HG03139 (cell line): ENCODE results near the gene ENAH.
"Not testable (repeated sequence)": the region's sequence is repeated elsewhere in the genome, so short reads cannot be mapped to it uniquely, and the experiment has no call there.

Experiments used
- ATAC-seq: cut with Tn5 transposase; IDR thresholded peaks from one replicate; pipeline ENCODE4 v1.9.1; 2021; ENCODE audit not compliant: unreplicated experiment

Gene ENAH

DNA sequence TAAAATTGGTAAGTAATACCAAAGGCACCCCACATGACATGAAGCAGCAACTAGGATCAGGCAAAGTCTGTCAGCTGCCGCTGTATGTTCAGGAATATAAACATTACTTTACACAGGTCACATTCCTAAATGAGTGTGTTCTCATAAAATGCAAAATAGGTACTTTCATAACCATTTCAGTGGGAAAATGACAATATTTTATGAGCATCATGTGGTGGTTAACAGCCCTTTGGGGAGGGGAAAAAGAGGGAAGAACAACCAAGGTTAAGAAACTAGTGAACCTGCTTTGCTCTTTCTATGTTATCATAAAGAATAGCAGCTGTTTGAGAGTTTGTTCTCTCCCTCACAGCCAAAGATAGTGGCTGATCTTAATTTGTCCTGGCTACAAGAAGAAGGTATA, 119.7 kb downstream of the ENAH start:
- ATAC-seq = no peak

DNA sequence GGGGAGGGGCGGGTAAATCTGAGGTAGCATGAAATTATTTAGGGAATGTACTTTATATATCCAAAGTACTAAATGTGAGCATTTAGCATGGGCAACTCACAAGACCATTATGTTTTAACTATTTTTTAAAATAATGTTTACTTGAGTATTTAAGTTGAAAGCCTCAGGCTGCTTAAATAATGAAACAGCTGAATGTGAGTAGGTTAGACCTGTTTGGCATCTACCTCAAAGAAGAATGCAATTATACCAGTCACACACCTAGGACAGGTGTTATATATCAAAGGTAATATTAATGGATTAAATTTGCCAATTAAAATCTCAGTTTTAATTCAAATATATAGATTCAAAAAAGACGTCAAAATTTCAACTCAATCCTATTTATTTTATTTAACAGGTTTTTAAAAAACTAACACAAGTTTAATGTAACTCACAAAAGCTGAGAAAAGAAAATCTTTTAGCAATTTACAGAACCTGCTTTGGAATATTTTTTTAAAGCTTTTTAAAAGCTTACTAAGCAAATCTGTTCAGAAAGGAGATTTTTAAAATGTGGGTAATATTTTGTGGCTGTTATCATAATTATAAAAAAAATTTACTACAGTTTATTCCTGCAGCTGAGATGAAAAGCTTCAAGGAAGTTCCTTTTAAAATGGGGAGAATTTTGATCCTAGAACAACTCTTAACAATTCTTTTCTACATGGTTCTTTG, 120.5 kb downstream of the ENAH start:
- ATAC-seq = no peak

DNA sequence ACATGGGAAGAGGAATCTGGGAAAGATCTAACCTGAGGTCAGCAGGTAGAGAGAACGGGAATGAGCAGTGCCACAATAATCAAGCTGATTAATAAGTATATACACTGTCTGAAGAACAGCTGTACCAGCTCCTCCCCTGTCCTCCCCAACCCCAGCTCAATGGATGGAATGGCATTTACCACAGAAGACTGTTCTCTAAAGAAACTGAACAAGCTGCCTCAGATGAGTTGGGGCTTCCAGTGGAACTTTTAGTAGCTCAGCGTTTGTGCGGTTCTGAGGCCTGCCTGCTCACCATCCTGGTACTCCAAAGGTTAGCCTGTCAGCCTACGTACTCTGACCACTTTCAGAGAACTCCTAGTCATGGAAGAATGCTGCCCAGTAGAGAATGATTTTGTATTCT, 123.2 kb downstream of the ENAH start:
- ATAC-seq = no peak

DNA sequence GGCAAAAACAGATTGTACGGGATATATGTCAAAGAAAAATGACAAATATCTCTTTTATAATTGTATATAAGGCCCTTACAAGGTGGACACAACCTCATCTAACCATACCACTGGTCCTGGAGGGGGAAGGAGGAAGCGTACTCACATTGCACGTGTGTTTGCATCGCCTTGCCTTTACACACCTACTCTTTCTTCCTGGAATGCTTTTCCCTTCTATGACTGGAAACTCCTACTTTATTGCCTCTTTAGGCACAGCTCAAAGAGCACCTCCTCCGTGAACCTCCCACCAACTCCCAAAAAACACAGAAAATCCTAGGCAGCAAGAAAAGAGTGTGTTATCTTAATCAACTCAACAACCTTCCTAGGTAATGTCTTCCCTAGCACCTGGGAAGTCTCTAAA, 125.3 kb downstream of the ENAH start:
- ATAC-seq = no peak

DNA sequence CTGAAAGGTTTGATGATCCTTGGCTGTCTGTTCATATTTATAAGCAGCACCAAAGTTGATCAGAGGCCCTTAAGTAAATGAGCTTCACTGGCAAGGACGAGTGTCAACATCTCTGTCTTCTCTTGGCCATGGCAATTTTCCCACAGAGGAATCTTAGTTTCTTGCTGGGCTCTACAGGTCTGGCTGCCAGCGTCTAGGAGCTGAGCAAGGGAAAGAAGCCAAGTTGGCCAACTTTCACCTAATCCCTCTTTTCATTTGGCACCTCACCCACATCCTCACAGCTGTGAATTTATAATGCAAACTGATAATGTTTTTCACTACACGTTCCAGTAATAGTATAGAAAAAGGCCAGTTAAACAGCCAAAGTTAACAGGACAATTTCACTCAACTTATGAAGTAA, 126.0 kb downstream of the ENAH start:
- ATAC-seq = no peak

DNA sequence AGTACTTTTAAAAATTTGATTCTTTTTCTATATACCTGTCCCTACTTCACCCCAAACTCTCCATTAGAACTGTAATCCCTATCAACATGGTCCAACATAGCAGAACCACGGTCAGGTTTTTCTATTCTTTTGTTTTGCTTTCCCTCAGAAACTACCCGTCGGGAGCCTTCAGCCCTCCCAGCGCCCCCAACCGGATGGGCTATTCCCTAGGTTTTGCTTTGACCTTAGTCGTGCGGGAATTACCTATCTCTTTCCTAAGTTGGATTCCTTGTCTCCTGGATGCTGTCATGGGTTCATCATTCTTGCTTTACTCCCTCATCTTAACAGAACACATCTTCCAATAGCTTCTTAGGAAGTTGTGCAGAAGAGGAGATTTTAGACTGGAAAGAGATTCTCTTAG, 127.5 kb downstream of the ENAH start:
- ATAC-seq = no peak

DNA sequence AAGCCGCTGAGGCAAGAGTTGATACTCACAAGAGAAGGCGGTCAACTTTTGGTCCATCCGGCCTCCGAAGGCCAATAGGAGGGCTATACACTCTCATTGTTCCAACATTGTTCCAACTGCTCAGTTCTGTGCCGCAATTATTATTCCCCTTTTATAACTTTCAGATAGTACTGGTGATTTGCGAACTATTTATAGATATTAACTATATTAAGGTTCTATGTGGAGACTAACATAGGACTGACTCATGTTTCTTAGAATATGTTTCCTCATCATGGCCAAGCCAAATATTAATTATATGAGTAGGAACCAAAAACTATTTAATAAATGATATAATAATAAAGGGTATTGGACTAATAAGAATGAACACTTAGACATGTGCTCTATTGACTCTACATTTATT, 128.4 kb downstream of the ENAH start:
- ATAC-seq = no peak

DNA sequence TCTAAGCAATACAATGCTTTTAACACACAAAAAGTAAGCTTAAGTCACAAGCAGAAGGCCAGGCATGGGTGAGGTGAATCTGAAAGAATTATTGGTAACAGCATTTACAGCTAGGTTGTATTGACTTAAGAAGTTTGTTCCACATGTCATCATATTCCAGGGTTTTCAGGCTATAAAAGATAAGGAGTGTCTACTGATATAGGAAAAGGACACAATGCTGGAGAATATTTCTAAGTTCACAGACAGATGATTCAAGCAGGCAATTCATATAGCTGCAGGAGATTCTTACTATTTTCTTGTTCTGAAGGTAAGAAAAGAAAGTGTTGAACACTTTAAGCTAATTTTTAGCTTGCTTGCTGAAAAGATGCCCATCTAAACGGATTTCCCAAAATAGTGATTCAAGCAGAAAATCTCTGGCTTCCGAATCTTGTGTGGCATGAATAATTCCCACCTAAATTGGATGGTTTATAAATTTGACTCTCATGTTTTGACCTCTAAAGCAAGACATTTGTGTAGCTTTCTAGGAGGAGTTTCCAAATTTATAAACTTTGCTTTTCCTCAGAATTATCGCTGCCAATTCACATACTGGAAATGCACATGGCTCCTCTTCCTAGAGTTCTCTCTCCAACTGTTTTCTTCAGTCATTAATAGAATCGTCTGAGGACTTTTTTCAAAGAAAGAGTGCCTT, 129.5 kb downstream of the ENAH start:
- ATAC-seq = no peak

DNA sequence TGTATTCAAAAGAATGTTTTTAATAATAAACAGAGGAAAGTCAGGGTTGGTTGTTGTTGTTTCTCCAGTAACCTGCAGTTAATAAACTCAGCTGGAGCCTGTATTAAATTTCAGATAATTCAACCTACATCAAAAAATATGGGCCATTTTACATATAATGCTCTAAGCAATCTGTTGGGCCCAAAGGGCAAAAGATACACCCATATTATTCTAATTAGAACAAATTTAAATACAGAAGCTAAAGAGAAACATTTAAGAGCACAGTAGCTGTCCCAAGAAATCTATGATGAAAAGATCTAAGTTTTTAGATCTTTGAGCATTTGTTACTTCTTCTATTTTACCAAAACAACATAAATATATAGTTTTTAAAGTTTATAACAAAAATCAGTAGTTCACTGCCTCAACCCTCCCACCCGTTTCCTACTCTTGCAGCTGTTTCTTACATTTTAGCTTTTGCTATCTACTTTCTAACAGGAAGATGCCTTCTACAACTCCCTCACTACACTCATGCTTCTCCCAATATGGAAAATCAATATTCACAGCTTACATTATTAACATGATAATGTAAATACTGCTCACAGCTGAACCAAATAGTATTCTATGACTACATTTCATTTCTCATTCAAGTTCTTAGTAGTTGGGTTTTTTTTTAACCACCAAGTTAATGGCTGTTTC, 130.2 kb downstream of the ENAH start:
- ATAC-seq = no peak

DNA sequence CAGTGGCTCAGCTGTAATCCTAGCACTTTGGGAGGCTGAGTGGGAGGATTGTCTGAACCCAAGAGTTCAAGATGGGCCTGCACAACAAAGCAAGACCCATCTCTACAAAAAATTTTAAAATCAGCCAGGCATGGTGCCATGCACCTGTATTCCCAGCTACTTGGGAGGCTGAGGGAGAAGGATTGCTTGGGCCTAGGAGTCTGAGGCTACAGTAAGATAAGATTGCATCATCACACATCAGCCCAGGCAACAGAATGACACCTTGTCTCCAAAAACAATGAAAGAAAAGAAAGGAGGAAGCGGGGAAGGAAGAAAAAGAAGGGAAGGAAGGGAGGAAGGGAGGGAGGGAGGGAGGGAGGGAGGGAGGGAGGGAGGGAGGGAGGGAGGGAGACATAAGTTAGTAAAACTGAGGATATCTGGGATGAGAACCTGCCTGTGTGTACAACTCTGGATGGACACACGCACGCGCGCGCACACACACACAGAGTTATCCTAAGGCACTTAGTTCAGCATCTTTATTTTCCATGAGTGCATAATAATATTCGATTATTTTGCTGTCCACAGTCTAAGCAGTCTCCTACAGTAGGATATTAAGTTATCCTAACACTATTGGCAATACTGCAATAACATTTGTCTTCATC, 132.2 kb downstream of the ENAH start:
- no peak for ATAC-seq

DNA sequence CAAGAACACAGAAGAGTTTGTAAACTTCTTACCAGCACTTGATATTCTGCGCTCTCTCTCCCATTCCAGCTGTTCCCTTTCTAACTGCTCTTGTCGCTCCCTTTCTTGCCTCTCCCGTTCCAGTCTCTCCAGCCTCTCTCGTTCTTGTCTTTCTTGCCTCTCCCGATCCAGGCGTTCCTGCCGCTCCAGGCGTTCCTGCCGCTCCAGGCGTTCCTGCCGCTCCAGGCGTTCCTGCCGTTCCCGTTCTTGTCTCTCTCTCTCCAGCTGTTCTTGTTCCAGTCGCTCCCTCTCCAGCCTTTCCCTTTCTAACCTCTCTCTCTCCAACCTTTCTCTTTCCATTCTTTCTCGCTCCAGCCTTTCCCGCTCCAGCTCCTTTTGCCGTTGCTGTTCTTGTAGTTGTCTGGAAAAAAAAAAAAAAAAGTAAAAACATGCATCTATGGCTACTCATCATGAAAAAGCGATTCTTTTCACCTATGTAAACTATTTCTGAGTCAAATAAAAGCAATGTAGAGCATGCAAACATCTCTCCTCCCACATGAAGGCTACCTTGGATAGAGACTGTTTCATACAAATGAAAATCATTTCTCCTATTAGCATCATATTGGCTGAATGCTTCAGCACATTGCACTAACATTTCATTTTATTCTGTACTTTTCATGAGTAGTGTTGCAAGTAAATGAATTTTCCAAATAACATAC, 133.6 kb downstream of the ENAH start:
- ATAC-seq = no peak

DNA sequence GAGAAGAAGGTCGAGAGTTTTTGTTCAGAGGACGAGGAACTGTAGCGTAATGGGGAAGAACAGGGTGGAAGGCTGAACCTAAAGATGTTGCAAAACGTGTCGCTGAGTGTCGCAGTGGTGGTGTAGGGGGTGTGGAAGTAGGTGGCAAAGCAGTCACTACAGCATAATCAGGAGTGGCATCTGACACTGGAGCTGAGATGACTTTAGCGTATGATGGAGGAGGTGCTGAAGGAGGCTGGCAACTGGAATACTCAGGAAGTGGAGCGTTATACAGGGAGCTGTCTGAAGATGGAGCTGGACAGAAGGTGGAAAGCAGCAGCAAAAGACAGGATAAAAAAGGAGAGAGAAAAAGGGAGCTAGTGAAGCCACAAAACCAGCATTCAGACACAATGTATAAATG, 135.2 kb downstream of the ENAH start:
- no peak for ATAC-seq

DNA sequence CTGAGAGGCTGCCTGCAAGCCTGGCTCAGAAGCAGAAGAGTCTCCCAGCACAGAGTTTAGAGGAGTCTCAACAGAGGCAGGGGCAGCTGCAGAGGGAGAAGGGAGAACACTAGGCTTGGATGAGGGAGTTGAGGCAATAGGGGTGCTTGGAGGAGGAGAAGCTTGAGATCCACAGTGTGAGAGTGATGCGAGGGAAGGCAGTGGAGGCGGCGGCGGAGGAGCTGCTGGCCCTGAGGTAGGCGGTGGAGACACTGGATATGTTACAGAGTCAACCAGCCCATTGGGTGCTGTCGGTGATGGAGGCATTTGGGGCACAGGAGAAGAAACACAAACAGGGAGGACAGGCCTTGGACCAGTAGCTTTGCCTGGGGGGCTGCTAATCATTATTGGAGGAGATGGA, 135.7 kb downstream of the ENAH start:
- no peak for ATAC-seq

DNA sequence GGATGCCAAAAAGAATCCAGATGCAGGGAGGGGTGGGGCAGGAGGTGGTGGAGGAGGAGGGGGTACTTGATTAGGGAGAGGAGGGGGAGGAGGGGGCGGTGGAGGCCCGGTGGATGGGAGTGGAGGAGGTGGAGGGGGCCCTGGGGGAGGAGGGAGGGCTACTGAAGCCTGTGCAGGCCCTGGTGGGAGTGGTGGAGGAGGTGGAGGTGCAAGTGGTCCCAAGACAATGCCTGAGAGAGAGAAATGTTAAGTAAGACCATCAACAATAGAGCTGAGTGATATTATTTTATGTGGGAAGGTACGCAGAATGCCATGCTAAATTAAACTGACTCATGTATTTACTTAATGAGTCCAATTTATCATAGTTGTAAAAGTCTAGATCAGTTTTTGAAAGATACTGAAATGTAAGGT, 138.2 kb downstream of the ENAH start:
- no peak for ATAC-seq

DNA sequence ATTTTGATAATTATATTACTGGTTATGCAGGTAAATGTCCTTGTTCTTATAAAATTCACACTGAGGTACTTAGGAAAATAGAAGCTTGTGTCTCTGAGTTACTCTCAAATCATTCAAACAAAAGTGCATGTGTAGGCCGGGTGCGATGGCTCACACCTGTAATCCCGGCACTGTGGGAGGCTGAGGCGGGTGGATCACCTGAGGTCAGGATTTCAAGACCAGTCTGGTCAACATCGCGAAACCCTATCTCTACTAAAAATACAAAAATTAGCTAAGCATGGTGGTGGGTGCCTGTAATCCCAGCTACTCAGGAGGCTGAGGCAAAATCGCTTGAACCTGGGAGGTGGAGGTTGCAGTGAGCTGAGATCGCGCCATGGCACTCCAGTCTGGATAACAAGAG, 139.3 kb downstream of the ENAH start:
- ATAC-seq = not testable (repeated sequence)

DNA sequence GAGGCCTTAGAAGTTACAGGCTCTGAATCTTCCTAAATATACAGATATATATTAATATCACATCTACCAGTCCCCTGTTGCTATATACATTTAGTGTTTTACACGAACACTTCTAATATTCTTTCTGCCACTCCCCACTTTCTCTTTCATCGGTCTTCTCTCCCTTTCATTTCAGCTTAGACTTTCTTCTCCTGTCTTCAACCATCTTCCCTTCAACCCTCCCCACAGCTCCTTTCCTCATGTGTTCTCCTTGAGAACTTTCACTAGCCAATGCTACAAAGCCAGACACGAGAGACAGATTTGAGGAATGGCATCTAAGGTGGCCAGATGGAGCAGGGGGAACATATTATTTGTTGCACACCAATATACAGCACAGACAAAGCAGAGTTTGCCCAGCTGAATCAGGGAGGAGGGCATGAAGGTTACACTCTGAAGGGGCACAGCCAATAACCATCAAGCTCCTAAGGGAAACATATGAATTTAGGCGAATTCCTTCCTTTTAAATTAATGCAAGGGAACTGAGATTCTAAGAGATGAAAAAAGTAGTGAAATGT, 141.0 kb downstream of the ENAH start:
- ATAC-seq = no peak

DNA sequence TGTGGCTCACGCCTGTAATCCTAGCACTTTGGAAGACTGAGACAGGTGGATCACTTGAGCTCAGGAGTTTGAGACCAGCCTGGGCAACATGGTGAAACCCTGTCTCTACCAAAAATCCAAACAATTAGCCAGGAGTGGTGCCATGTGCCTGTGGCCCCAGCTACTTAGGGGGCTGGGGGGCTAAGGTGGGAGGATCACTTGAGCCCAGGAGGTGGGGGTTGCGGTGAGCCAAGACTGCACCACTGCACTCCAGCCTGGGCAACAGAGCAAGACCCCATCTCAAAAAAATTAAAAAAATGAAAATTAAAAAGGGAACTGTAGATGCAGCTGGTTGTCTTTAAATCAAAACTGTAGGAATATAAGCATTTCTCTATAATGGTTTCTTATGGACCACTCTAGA, 142.2 kb downstream of the ENAH start:
- not testable (repeated sequence) for ATAC-seq

DNA sequence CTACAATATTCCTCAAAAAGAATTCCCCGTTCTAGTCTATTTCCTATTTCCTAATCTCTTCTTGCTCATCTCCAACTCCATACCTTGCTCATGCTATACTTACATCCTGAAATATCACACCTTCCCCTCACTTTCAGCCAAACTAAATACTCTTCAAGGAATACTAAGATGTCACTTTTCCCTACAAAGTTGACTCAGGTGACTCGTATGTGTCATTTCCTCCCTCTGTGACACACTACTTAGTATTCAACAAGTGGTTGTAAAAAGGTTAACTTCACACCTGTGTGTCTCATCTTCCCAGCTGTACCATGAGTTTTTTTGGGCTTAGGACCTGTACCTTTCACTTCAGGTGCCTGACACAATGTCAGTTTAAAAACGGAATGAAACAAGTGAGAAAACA, 143.2 kb downstream of the ENAH start:
- ATAC-seq = no peak

DNA sequence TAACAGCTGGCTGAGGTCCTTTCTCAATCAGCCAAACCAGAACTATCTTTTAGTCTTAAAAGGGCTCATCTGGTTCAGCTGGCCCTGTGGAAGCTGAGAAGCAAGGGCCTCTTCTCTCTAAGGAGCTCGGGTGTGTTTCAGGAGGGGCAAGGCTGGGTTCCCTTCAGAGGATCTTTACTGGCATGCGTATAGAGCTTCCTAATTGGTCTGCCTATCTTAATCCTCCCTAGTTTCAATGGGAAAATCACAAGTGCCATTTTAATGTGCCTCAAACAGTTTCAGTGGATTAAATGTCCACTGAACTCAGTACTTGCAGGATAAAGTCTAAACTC, 143.6 kb downstream of the ENAH start:
- ATAC-seq = no peak

DNA sequence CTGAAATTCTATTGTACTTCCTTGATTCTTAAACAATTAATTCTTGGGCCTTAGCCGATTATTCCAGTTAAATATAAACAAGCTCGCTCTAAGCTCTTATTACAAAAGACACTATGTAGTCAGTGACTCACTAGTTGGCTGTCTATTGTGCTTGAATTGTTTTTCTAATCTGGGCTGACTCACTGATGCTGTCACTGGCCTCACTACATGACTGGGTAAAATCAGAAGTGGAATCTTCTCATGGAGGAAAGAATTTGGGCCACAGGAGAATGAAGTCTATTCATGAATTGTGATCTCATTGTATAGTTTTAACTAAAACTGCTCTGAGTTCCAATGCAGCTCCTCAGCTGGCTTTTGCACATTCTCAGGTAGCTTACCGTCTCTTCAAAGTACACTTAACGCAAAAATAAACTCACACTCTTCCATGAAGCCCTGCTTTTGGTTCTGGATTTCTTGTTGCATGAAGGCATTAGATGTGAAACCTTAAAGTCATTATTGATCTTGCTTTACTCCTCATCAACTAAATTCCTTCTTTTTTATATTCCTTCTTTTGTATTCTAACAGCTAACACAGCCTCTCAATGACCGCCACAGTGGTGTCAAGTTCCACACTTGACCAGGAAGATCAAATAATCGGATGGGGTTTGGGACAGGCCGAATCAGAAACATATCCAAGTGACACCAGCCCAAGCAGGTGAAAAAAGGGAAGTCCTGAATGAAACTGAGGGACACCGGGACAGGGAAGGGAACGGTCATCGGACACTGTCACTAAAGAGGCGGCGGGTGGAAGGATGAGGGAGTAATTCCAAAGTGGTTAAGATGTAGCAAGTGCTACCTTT, 144.2 kb downstream of the ENAH start:
- no peak for ATAC-seq
